Spleen (tissue), 7 donors: ENCODE data around the gene NSG2.

ENCODE experiments used
- CTCF ChIP-seq, 11 experiments: fragments of 200-600 bp in 7 of 11; fragments of 450-650 bp in 4 of 11; sonication (generic) in 4 of 11; IDR thresholded peaks in 8 of 11; conservative IDR thresholded peaks in 3 of 11; 1 replicate in 7 of 11; 2 replicates in 4 of 11; pipeline versions ENCODE4 v1.4.0 to v1.8.0; 2016 to 2021; ENCODE audit warnings: antibody characterized with exemption in 11 of 11, inconsistent platforms in 4 of 11, mild to moderate bottlenecking in 1 of 11
- POLR2A ChIP-seq, 3 donors: fragments of 450-650 bp; IDR thresholded peaks; one replicate each; pipeline ENCODE4 v1.5.1; 2017; ENCODE audit warnings: antibody characterized with exemption in 3 of 3, mild to moderate bottlenecking in 1 of 3
- POLR2AphosphoS5 ChIP-seq, 3 donors: sonication (generic); formaldehyde crosslinking; IDR thresholded peaks; one replicate each; pipeline ENCODE4 v1.5.1; 2017; ENCODE audit warnings: antibody characterized with exemption in 3 of 3
- donor health status: DM: no; HTN: no; CAD: no; lungs with moderate emphysema.
- donor health status: DM: no; HTN: no; CAD: no.
- donor health status: DM: no; HTN: no; CAD: no.

DNA sequence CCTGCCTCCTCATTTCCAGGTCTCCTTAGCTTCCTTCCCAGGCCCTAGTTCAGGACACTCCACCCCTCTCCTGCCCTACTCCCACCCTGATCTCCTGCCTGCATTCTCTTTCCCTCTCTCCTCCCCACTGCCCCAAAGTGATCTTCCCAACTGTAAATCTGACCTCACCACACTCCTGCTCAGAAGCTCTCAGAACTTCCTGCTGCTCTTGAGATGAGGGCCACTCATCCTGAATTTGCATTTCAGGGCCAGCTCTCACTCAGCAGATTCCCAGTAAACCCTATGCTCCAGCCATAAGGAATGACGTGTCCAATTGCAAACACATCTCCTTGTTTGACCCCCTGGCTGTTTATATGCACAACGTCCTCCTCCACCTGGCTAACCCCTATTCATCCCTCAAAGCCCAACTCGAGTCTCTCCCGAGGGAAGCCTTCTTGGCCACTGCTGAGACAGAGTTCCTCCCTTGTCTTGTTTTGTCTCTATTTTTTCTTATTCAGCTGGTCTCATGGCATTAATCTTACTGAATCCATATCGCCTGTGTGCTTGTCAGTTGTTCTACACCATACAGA, 95.0 kb downstream of the NSG2 start:
- TF ChIP-seq CTCF (IDR thresholded peaks at IDR 0.05 in 8 of 11, conservative IDR thresholded peaks at IDR 0.05 in 3 of 11) (no peak), POLR2AphosphoS5 (IDR thresholded peaks at IDR 0.05) (no peak), POLR2A (IDR thresholded peaks at IDR 0.05) (no peak)
